Gastroesophageal sphincter (tissue), 3 donors: ENCODE data around the gene ATXN2L.

ENCODE experiments used
- EP300 ChIP-seq: sonication (generic); formaldehyde crosslinking; IDR thresholded peaks from one replicate; pipeline ENCODE4 v1.6.1; 2017; ENCODE audit warnings: antibody characterized with exemption, mild to moderate bottlenecking
- POLR2A ChIP-seq, 2 donors: fragments of 450-650 bp; IDR thresholded peaks; one replicate each; pipeline ENCODE4 v1.6.1; 2017; ENCODE audit warnings: antibody characterized with exemption in 2 of 2, mild to moderate bottlenecking in 2 of 2, moderate library complexity in 1 of 2
- POLR2AphosphoS5 ChIP-seq: sonication (generic); formaldehyde crosslinking; IDR thresholded peaks from one replicate; pipeline ENCODE4 v1.6.1; 2017; ENCODE audit warnings: antibody characterized with exemption
- TF ChIP-seq, protein P1 (sequence below), 4 experiments: fragments of 200-600 bp in 2 of 4; fragments of 450-650 bp in 2 of 4; sonication (generic) in 1 of 4; IDR thresholded peaks; one replicate each; pipeline ENCODE4 v1.5.1; 2017 to 2019; ENCODE audit warnings: antibody characterized with exemption in 4 of 4, mild to moderate bottlenecking in 2 of 4, moderate library complexity in 2 of 4

DNA sequence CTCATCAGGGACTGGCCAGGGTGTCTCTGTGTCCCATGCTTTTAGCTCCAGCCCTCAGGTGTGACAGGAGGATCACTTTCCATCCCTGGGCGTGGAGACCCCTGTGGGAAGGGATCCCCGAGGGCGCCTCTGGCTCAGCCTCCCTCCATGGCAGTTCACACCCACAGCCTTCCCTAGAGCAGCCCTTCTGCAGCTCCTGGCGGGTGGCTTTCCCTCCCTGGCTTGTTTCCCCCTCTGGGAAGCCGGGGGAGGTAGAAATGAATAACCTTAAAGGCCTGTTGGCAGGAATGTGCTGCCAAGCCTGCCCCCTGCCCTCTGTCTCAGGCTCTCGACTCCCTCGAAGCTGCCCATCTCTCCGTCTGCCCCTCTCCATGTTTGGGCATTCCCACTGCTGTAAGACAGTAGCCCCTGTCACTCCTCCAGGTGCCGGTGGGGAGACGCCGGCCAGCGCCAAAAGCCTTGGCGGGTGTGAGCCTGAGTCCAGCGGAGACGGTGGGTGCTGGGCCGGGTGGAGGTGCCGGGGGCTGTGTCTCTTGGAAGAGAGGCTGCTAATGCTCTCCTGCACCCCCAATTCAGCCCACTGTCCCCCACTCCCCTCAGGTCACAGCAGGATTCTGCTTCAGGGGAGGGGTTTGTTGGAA, 53.3 kb downstream of the ATXN2L start:
- TF ChIP-seq, protein P1, sequence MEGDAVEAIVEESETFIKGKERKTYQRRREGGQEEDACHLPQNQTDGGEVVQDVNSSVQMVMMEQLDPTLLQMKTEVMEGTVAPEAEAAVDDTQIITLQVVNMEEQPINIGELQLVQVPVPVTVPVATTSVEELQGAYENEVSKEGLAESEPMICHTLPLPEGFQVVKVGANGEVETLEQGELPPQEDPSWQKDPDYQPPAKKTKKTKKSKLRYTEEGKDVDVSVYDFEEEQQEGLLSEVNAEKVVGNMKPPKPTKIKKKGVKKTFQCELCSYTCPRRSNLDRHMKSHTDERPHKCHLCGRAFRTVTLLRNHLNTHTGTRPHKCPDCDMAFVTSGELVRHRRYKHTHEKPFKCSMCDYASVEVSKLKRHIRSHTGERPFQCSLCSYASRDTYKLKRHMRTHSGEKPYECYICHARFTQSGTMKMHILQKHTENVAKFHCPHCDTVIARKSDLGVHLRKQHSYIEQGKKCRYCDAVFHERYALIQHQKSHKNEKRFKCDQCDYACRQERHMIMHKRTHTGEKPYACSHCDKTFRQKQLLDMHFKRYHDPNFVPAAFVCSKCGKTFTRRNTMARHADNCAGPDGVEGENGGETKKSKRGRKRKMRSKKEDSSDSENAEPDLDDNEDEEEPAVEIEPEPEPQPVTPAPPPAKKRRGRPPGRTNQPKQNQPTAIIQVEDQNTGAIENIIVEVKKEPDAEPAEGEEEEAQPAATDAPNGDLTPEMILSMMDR (IDR thresholded peaks at IDR 0.05) = no peak
- TF ChIP-seq POLR2A (IDR thresholded peaks at IDR 0.05) = no peak
- no peak for TF ChIP-seq EP300
- no peak for TF ChIP-seq POLR2AphosphoS5
